ENCODE data around the gene CXCL5.

DNA sequence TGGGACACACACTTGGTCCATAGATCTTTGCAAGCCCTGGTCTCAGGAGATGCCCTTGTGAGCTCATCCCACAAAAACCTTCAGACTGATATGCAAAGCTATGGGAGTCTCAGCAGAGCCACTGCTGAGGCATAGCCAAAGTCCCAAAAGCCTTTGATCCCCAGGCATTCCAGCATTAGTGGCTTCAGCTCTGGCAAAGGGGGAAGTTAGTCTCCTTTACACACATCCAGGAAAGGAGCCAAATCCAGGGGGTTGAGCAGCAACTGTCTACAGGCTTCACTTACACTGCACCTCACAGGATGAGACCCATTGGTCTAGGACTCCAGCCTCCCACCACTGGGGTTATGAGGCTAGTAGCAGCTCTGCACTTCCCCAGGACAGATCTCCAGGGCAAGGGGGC, 30.6 kb downstream of the CXCL5 start:
- TF ChIP-seq, protein P1, sequence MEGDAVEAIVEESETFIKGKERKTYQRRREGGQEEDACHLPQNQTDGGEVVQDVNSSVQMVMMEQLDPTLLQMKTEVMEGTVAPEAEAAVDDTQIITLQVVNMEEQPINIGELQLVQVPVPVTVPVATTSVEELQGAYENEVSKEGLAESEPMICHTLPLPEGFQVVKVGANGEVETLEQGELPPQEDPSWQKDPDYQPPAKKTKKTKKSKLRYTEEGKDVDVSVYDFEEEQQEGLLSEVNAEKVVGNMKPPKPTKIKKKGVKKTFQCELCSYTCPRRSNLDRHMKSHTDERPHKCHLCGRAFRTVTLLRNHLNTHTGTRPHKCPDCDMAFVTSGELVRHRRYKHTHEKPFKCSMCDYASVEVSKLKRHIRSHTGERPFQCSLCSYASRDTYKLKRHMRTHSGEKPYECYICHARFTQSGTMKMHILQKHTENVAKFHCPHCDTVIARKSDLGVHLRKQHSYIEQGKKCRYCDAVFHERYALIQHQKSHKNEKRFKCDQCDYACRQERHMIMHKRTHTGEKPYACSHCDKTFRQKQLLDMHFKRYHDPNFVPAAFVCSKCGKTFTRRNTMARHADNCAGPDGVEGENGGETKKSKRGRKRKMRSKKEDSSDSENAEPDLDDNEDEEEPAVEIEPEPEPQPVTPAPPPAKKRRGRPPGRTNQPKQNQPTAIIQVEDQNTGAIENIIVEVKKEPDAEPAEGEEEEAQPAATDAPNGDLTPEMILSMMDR (conservative IDR thresholded peaks at IDR 0.05 in 1 of 2, IDR thresholded peaks at IDR 0.05 in 1 of 2; ENCODE audit: extremely low read depth in 1 of 2, insufficient read depth in 1 of 2, low read depth in 1 of 2, low read length in 2 of 2): no peak
- no peak for TF ChIP-seq EZH2 (IDR thresholded peaks at IDR 0.05; ENCODE audit: borderline replicate concordance, low read length)

Data from mammary epithelial cell (primary cell).